ENCODE measurements around the gene HM13. TPM values are rescaled to one million over a fixed set of nuclear protein-coding genes. Genes with fewer than 3 reads are reported as not detected.
"Not testable (repeated sequence)": the region's sequence is repeated elsewhere in the genome, so short reads cannot be mapped to it uniquely, and the experiment has no call there.

The HM13 gene
- polyA plus RNA-seq, 2 of the 4 experiments (the other 2 are of a cell fraction): 164 to 178 TPM

GRCh38 chr20:31517373-31517772 lies 3.1 kb downstream of the HM13 start:
- 40% methylated on average over 4 of the region's 4 CpGs for WGBS (ENCODE audit: missing lambda C conversion rate)
- H3K9me3 ChIP-seq: no peaks in the 10 kb centered on the region
- H3K4me3 ChIP-seq: 0 out of 3 replicates have a peak overlapping the region, but pooled peaks have one; percentile 14
- peak overlapping the region; percentile 99 for H3K4me2 ChIP-seq
- DNase-seq (ENCODE audit: low read depth in 1 of 2, low spot score in 1 of 2) (peak; percentile 69 to 76), FAIRE-seq (no peak), ATAC-seq (peak; percentile 53 to 80)
- TF ChIP-seq RAD21 (conservative IDR thresholded peaks at IDR 0.05 in 1 of 2, IDR thresholded peaks at IDR 0.05 in 1 of 2) (peak in 1 of 2 experiments; percentile 30; a peak in 1 of 5 replicates), CBX2 (IDR thresholded peaks at IDR 0.05; ENCODE audit: borderline replicate concordance, low read depth) (no peak), USF2 (IDR thresholded peaks at IDR 0.05) (peak; percentile 48; the same call in 1 of the 2 replicates), RCOR1 (IDR thresholded peaks at IDR 0.05; ENCODE audit: low read depth, low read length) (no peak)
- TF ChIP-seq, protein P1, sequence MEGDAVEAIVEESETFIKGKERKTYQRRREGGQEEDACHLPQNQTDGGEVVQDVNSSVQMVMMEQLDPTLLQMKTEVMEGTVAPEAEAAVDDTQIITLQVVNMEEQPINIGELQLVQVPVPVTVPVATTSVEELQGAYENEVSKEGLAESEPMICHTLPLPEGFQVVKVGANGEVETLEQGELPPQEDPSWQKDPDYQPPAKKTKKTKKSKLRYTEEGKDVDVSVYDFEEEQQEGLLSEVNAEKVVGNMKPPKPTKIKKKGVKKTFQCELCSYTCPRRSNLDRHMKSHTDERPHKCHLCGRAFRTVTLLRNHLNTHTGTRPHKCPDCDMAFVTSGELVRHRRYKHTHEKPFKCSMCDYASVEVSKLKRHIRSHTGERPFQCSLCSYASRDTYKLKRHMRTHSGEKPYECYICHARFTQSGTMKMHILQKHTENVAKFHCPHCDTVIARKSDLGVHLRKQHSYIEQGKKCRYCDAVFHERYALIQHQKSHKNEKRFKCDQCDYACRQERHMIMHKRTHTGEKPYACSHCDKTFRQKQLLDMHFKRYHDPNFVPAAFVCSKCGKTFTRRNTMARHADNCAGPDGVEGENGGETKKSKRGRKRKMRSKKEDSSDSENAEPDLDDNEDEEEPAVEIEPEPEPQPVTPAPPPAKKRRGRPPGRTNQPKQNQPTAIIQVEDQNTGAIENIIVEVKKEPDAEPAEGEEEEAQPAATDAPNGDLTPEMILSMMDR (IDR thresholded peaks at IDR 0.05): peak; percentile 32; the same call in 2 of the 3 replicates
- H3K27ac ChIP-seq: peak overlapping the region; percentile 50 to 64; a peak in 4 of 6 replicates
- peaks cover 26% of the 10 kb centered on the region for H3K4me1 ChIP-seq
- POLR2A ChIA-PET: no interaction called here
- CTCF ChIA-PET: interaction anchor here (1.1 to 2.3 kb wide), 5 partner anchors 9 to 96 kb away, joined by 3 to 10 read pairs (median 5); no protein-coding TSS in a partner anchor

DNA sequence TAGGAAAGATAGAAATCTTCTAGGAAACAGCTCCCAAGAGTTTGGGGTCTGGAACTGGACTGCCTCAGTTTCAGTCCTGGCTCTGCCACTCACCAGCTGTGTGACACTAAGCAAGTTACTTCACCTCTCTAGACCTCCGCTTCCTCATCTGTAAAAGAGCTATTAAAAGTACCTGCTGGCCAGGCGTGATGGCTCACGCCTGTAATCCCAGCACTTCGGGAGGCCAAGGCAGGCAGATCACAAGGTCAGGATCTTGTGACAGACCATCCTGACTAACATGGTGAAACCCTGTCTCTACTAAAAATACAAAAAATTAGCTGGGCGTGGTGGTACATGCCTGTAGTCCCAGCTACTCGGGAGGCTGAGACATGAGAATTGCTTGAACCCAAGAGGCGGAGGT lies 7.0 kb downstream of the HM13 start:
- CTCF ChIA-PET: interaction anchor here (1.0 to 2.5 kb wide), 7 partner anchors 15 to 113 kb away, joined by 3 to 8 read pairs (median 4); no protein-coding TSS in a partner anchor
- H3K4me2 ChIP-seq; H3K27ac ChIP-seq; H3K9me3 ChIP-seq; DNase-seq (ENCODE audit: low read depth in 1 of 2, low spot score in 1 of 2); H3K4me3 ChIP-seq; ATAC-seq; POLR2A ChIA-PET; FAIRE-seq: not testable (repeated sequence)
- peaks cover 20% of the 10 kb centered on the region for H3K4me1 ChIP-seq
- WGBS (ENCODE audit: missing lambda C conversion rate): 94% methylated on average over 7 of the region's 7 CpGs

GRCh38 chr20:31522731-31523130 lies 8.5 kb downstream of the HM13 start:
- Histone ChIP-seq H3K4me3 (no peak overlapping the region), H3K27ac (no peak overlapping the region), H3K4me1 (peaks cover 5% of the 10 kb centered on the region; the same call in 2 of the 3 replicates), H3K9me3 (no peaks in the 10 kb centered on the region), H3K4me2 (no peak overlapping the region)
- FAIRE-seq: no peak
- CTCF ChIA-PET: interaction anchor here (1.0 to 1.7 kb wide), 6 partner anchors 8 to 90 kb away, joined by 3 to 9 read pairs (median 4); partner anchors contain the start of gene HM13
- TF ChIP-seq RAD21 (conservative IDR thresholded peaks at IDR 0.05 in 1 of 2, IDR thresholded peaks at IDR 0.05 in 1 of 2): no peak
- no peak for TF ChIP-seq RCOR1 (IDR thresholded peaks at IDR 0.05; ENCODE audit: low read depth, low read length)
- no peak for TF ChIP-seq TP53 (CRISPR knock-in tag; IDR thresholded peaks at IDR 0.05)
- no peak for TF ChIP-seq ZC3H11A (IDR thresholded peaks at IDR 0.05)
- no peak for TF ChIP-seq JUNB (IDR thresholded peaks at IDR 0.05)
- no peak for TF ChIP-seq SMC3 (IDR thresholded peaks at IDR 0.05)
- no peak for TF ChIP-seq ESRRA (IDR thresholded peaks at IDR 0.05; ENCODE audit: borderline replicate concordance, low read length)
- no peak for TF ChIP-seq KDM1A (IDR thresholded peaks at IDR 0.05; ENCODE audit: low read depth)
- no peak for TF ChIP-seq ZSCAN20 (CRISPR knock-in tag; IDR thresholded peaks at IDR 0.05)
- TF ChIP-seq NFE2L2 (conservative IDR thresholded peaks at IDR 0.05; ENCODE audit: low read length): no peak
- no peak for TF ChIP-seq BCL3 (IDR thresholded peaks at IDR 0.05)
- WGBS (ENCODE audit: missing lambda C conversion rate): 95% methylated on average over 6 of the region's 6 CpGs
- no peak for ATAC-seq
- POLR2A ChIA-PET: no interaction called here
- no peak for DNase-seq (ENCODE audit: low read depth in 1 of 2, low spot score in 1 of 2)

Data from A549 (cell line).